Progenitor cell of endocrine pancreas (in vitro differentiated cells): ENCODE data around the gene SAP30BP. TPM values are rescaled to one million over a fixed set of nuclear protein-coding genes. Genes with fewer than 3 reads are reported as not detected.

Experiments
- DNase-seq: peaks from one replicate; pipeline ENCODE4 v3.0.0; 2021; ENCODE audit warnings: low spot score; ENCODE audit not compliant: unreplicated experiment
- H3K27ac Mint-ChIP-seq: 2 replicates; pipeline ENCODE4 v1.8.0; 2021; ENCODE audit warnings: mild to moderate bottlenecking, moderate library complexity, mixed read lengths
- H3K27me3 Mint-ChIP-seq: 2 replicates; pipeline ENCODE4 v1.8.0; 2021; ENCODE audit warnings: mixed read lengths
- H3K36me3 Mint-ChIP-seq: 2 replicates; pipeline ENCODE4 v1.8.0; 2022; ENCODE audit warnings: mixed read lengths; ENCODE audit not compliant: insufficient read depth
- H3K4me1 Mint-ChIP-seq: 2 replicates; pipeline ENCODE4 v1.8.0; 2021; ENCODE audit warnings: low read depth, mixed read lengths
- H3K4me3 Mint-ChIP-seq: 2 replicates; pipeline ENCODE4 v1.8.0; 2021; ENCODE audit warnings: low read depth, mild to moderate bottlenecking, moderate library complexity, mixed read lengths
- H3K9me3 Mint-ChIP-seq: 2 replicates; pipeline ENCODE4 v1.8.0; 2021; ENCODE audit warnings: low read depth, mixed read lengths
- CTCF ChIP-seq: fragments of 200-600 bp; sonication (generic); IDR thresholded peaks from one replicate; pipeline ENCODE4 v1.5.0; 2021; ENCODE audit warnings: antibody characterized with exemption, mild to moderate bottlenecking; ENCODE audit not compliant: unreplicated experiment
- total RNA-seq: library from RNA; stranded (reverse); gene quantifications from 2 replicates; pipeline ENCODE4 v1.2.1, GENCODE V29; 2021

The SAP30BP gene
- total RNA-seq, 1 donor from 2014 or later: 102 TPM

GRCh38 chr17:75704963-75705875 lies 38.1 kb downstream of the SAP30BP start:
- Mint-ChIP-seq H3K9me3 (no peaks in the 10 kb centered on the region), H3K4me1 (no peaks in the 10 kb centered on the region), H3K4me3 (no peak overlapping the region), H3K27ac (no peak overlapping the region), H3K36me3 (peaks cover 14% of the 10 kb centered on the region), H3K27me3 (no peaks in the 10 kb centered on the region)
- TF ChIP-seq CTCF: no peak
- no peak for DNase-seq

- no peak overlapping the region for H3K27ac Mint-ChIP-seq
- peaks cover 12% of the 10 kb centered on the region for H3K36me3 Mint-ChIP-seq
- no peaks in the 10 kb centered on the region for H3K9me3 Mint-ChIP-seq
- H3K27me3 Mint-ChIP-seq: peaks cover 3% of the 10 kb centered on the region
- H3K4me1 Mint-ChIP-seq: no peaks in the 10 kb centered on the region
- H3K4me3 Mint-ChIP-seq: no peak overlapping the region
- no peak for TF ChIP-seq CTCF
- no peak for DNase-seq
Observed at GRCh38 chr17:75706042-75706728, 39.0 kb downstream of the SAP30BP start.

- no peak overlapping the region for H3K27ac Mint-ChIP-seq
- H3K9me3 Mint-ChIP-seq: no peaks in the 10 kb centered on the region
- H3K4me3 Mint-ChIP-seq: no peak overlapping the region
- H3K36me3 Mint-ChIP-seq: peaks cover 8% of the 10 kb centered on the region
- no peak for TF ChIP-seq CTCF
- no peak for DNase-seq
- no peaks in the 10 kb centered on the region for H3K4me1 Mint-ChIP-seq
- H3K27me3 Mint-ChIP-seq: peaks cover 5% of the 10 kb centered on the region
Observed at GRCh38 chr17:75707079-75707571, 40.0 kb downstream of the SAP30BP start.

DNA sequence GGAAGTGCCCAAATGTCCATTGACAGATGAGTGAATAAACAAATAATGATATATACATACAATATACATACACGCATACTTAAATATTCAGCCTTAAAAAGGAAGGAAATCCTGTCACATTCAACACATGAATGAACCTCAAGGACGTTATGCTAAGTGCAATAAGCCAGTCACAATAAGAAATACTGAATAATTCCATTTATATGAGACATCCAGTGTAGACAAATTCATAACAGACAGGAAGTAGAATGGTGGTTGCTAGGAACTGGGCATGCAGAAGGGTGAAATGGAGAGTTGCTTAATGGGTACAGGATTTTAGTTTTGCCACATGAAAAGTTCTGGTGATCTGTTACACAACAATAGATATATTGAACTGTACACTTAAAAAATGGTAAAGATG lies 45.3 kb downstream of the SAP30BP start:
- Mint-ChIP-seq H3K27me3 (peaks cover 15% of the 10 kb centered on the region), H3K27ac (no peak overlapping the region), H3K4me1 (no peaks in the 10 kb centered on the region), H3K4me3 (no peak overlapping the region), H3K36me3 (peaks cover 1% of the 10 kb centered on the region), H3K9me3 (no peaks in the 10 kb centered on the region)
- DNase-seq: no peak
- TF ChIP-seq CTCF: no peak

GRCh38 chr17:75719732-75720131 lies 52.6 kb downstream of the SAP30BP start:
- no peaks in the 10 kb centered on the region for H3K9me3 Mint-ChIP-seq
- TF ChIP-seq CTCF: no peak
- no peak overlapping the region for H3K4me3 Mint-ChIP-seq

More at GRCh38 chr17:75719732-75720131, 52.6 kb downstream of the SAP30BP start:
- Mint-ChIP-seq H3K4me1 (no peaks in the 10 kb centered on the region), H3K36me3 (no peaks in the 10 kb centered on the region), H3K27ac (no peak overlapping the region), H3K27me3 (peaks cover 23% of the 10 kb centered on the region)
- no peak for DNase-seq
